Duodenal mucosa (tissue), 2 donors: ENCODE data around the gene FOXJ2.
A peak's percentile ranks its signal among the peaks of the same experiment; 100 is the strongest.
"Not testable (repeated sequence)": the region's sequence is repeated elsewhere in the genome, so short reads cannot be mapped to it uniquely, and the experiment has no call there.

Experiments
- H3K27ac ChIP-seq: one replicate; pipeline ENCODE4 v1.7.0; 2013; ENCODE audit warnings: low read depth, low read length
- H3K27me3 ChIP-seq, 2 donors: one replicate each; pipeline ENCODE4 v1.7.0; 2013; ENCODE audit warnings: low read length in 2 of 2, control low read depth in 1 of 2; ENCODE audit not compliant: insufficient read depth in 2 of 2, control insufficient read depth in 1 of 2
- H3K36me3 ChIP-seq, 2 donors: one replicate each; pipeline ENCODE4 v1.7.0; 2013; ENCODE audit warnings: low read length in 2 of 2, control low read depth in 1 of 2; ENCODE audit not compliant: insufficient read depth in 2 of 2, control insufficient read depth in 1 of 2
- H3K4me1 ChIP-seq, 2 donors: one replicate each; pipeline ENCODE4 v1.7.0; 2013; ENCODE audit warnings: low read length in 2 of 2, control low read depth in 1 of 2; ENCODE audit not compliant: insufficient read depth in 2 of 2, control insufficient read depth in 1 of 2
- H3K4me3 ChIP-seq, 2 donors: one replicate each; pipeline ENCODE4 v1.7.0; 2013; ENCODE audit warnings: low read length in 2 of 2, low read depth in 1 of 2
- H3K9ac ChIP-seq, 2 donors: one replicate each; pipeline ENCODE4 v1.7.0; 2013; ENCODE audit warnings: low read length in 2 of 2, low read depth in 1 of 2
- H3K9me3 ChIP-seq, 2 donors: one replicate each; pipeline ENCODE4 v1.7.0; 2013; ENCODE audit warnings: low read length in 2 of 2, control low read depth in 1 of 2; ENCODE audit not compliant: control insufficient read depth in 1 of 2

Gene FOXJ2

DNA sequence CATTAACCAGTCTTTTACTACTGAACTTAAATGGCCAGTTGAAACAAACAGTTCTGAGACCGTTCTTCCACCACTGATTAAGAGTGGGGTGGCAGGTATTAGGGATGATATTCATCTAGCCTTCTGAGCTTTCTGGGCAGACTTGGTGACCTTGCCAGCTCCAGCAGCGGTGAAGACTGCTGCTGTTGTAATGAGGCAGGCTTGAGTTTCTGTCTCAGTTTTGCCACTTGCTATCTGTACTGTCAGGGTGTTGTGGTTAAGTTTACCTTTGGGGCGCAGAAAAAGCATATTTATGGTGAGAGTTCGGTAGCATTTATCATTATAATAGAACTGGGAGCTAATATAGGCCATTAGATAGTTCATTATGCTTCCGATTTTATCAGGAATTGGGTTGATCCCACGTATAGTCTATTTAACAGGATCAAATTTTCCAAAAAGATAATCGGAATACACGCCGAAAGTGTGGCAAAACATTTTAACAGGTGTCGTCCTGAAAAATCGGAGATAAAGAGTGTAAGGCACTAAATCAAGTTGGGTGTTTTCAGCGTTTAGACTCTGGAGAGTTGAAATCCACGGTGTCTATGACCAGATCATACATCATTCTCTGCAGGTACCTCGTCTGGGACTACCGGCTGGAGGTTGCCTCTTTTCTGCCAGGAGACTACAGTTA lies 48.9 kb downstream of the FOXJ2 start:
- peak overlapping the region; percentile 82 for H3K27ac ChIP-seq
- H3K9me3 ChIP-seq: no peaks in the 10 kb centered on the region
- no peaks in the 10 kb centered on the region for H3K36me3 ChIP-seq
- H3K27me3 ChIP-seq: no peaks in the 10 kb centered on the region
- peak overlapping the region; percentile 92 to 95 for H3K9ac ChIP-seq
- peak overlapping the region; percentile 76 to 97 for H3K4me3 ChIP-seq
- H3K4me1 ChIP-seq: peaks cover 11 to 21% of the 10 kb centered on the region in 2 donors

DNA sequence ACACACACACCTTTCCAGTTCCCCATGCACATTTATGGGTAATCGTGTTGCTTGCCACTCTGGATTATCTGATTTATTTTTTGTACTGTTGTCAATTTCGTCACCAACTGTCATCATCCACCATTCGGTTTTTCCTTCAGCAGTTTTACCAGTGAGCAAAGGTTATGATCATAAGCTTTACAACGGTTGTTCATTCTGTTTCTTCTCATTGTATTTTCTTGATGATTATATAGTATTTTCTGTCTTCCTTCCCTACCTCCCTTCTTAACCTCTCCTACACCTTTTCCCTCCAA lies 50.2 kb downstream of the FOXJ2 start:
- no peaks in the 10 kb centered on the region for H3K36me3 ChIP-seq
- H3K9me3 ChIP-seq: no peaks in the 10 kb centered on the region
- H3K4me3 ChIP-seq: peak overlapping the region; percentile 76 to 97
- peaks cover 18 to 21% of the 10 kb centered on the region in 2 donors for H3K4me1 ChIP-seq
- H3K9ac ChIP-seq: peak overlapping the region; percentile 92 to 95
- H3K27me3 ChIP-seq: no peaks in the 10 kb centered on the region
- peak overlapping the region; percentile 82 for H3K27ac ChIP-seq

DNA sequence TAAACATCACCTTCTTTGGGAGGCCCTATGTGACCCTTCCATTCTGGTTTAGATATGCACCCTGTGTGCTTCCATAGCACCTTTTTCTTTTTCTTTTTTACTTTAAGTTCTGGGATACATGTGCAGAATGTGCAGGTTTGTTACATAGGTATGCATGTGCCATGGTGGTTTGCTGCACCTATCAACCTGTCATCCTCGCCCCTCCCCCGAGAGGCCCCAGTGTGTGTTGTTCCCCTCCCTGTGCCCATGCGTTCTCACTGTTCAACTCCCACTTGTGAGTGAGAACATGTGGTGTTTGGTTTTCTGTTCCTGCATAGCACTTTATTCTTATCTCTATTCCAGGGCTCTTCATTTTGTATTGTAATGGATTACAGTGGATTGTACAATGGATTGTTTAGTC lies 51.8 kb downstream of the FOXJ2 start:
- not testable (repeated sequence) for H3K9me3 ChIP-seq, H3K36me3 ChIP-seq, H3K9ac ChIP-seq, H3K4me3 ChIP-seq, H3K27me3 ChIP-seq, H3K27ac ChIP-seq
- peaks cover 27% of the 10 kb centered on the region in 2 donors for H3K4me1 ChIP-seq

DNA sequence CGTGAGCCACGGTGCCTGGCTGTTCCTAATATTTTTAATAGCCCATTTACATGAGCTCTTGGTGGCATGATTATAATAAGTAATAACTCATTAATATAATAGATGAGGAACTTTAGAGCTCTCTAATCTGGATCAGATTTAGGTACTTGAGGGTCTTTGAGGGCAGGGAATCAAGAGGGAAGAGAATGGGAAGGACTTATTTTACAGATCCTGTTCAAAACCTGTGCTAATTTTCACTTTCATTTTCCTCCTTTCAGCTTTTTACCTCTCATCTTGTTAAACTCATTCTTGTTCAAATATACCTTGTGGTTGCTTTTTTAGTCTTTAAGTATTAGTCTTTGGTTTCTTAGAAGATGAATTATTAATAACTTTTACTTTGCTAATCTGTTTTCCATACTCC lies 55.1 kb downstream of the FOXJ2 start:
- Histone ChIP-seq H3K4me3 (no peak overlapping the region), H3K9ac (no peak overlapping the region), H3K27ac (no peak overlapping the region), H3K9me3 (no peaks in the 10 kb centered on the region), H3K27me3 (no peaks in the 10 kb centered on the region), H3K36me3 (peaks cover 18 to 35% of the 10 kb centered on the region in 2 donors), H3K4me1 (peaks cover 26 to 27% of the 10 kb centered on the region in 2 donors)

DNA sequence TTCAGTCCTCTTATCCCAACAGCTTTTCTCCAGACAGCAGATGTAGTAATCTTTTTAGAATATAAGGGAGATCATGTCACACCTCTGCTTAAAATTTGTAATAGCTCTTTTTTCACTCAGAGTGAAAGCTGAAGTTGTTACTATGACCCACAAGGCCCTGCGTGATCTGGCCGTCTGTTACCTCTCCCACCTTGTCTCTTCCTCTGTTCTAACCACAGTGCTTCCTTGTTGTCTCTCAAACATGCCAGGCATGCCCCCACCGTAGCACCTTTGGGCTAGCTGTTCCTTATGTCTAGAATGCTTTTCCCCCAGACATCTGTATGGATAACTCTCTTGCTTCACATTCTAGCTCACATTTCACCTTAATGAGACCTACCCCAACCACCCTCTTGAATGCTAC lies 56.1 kb downstream of the FOXJ2 start:
- no peaks in the 10 kb centered on the region for H3K9me3 ChIP-seq
- no peak overlapping the region for H3K27ac ChIP-seq
- H3K9ac ChIP-seq: no peak overlapping the region
- H3K4me3 ChIP-seq: no peak overlapping the region
- H3K4me1 ChIP-seq: peaks cover 17 to 22% of the 10 kb centered on the region in 2 donors
- no peaks in the 10 kb centered on the region for H3K27me3 ChIP-seq
- H3K36me3 ChIP-seq: peaks cover 24 to 44% of the 10 kb centered on the region in 2 donors

DNA sequence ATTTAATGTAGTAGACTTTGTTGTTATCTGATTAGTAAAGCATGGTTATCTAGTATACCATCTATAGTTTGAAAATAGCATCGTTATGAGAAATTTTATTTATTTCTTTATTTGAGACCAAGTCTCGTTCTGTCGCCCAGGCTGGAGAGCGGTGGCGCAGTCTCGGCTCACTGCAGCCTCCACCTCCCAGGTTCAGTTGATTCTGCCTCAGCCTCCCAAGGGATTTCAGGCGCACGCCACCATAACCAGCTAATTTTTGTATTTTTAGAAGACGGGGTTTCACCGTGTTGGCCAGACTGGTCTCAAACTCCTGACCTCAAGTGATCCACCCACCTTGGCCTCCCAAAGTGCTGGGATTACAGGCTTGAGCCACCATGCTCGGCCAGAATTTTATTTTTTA lies 56.8 kb downstream of the FOXJ2 start:
- not testable (repeated sequence) for H3K9me3 ChIP-seq, H3K27ac ChIP-seq, H3K4me3 ChIP-seq, H3K27me3 ChIP-seq, H3K9ac ChIP-seq
- Histone ChIP-seq H3K36me3 (peaks cover 24 to 46% of the 10 kb centered on the region in 2 donors), H3K4me1 (peaks cover 10 to 20% of the 10 kb centered on the region in 2 donors)

DNA sequence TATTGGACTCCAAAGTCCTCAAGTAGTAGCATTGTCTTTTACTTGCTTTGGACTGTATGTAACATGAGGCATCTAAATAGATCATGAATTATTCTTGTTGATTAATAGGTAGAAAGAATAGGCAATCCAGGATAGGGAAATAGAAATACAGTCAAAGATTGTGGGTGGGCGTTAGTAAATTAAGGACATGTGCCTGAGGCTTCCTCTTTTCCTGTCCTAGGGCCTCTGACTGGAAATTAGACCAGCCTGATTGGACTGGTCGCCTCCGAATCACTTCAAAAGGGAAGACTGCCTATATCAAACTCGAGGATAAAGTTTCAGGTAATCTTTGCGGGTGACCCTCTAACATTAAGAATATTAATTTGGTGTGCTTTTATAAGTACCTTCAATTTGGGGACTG lies 57.2 kb downstream of the FOXJ2 start:
- Histone ChIP-seq H3K36me3 (peaks cover 27 to 50% of the 10 kb centered on the region in 2 donors), H3K4me1 (peaks cover 6 to 16% of the 10 kb centered on the region in 2 donors), H3K9ac (no peak overlapping the region), H3K4me3 (no peak overlapping the region), H3K9me3 (no peaks in the 10 kb centered on the region), H3K27me3 (no peaks in the 10 kb centered on the region), H3K27ac (no peak overlapping the region)

DNA sequence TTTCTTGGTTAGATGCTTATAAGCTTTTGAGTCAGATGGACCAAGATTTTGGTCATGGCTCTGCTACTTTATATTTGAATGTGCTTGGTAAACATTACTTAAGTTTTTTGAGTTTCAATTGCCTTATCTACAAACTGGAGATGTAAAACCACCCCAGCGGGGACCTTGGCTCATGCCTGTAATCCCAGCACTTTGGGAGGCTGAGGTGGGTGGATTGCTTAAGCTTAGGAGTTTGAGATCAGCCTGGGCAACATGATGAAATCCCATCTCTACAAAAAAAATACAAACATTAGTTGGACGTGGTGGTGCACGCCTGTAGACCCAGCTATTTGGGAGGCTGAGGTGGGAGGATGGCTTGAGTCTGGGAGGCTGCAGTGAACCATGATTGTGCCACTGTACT lies 60.8 kb downstream of the FOXJ2 start:
- H3K4me3 ChIP-seq: no peak overlapping the region
- no peaks in the 10 kb centered on the region for H3K9me3 ChIP-seq
- peaks cover 45 to 74% of the 10 kb centered on the region in 2 donors for H3K36me3 ChIP-seq
- H3K4me1 ChIP-seq: peaks cover 4 to 6% of the 10 kb centered on the region in 2 donors
- no peak overlapping the region for H3K27ac ChIP-seq
- H3K27me3 ChIP-seq: no peaks in the 10 kb centered on the region
- H3K9ac ChIP-seq: no peak overlapping the region

DNA sequence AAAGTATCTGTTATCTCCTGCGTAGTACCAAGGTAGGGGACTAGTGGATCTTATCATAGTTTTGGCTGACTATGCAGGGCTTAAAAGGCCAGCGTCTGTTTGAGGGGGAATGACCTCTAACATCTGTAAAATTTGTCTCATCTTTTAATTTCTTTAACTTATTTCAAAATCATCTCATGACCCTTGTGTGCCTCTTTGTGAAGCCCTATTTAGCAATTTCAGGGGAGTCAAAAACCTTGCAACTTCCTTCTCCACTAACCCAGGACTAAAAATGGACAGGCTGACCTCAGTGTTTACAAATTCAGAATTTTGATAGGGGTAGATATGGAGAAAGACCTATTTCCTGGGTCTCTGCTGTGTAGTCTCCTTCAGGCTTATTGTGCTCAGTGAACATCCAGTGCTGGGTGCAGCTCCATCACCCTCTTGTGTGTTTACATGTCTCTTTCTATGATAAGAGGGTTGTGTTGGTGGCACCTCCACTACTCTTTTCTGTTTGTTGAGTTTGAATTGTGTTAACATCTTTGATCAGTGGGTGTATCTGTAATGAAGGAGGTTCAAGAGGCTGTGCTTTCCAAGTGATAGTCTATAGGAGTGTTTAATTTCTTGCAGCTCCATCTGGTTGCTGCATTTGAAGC lies 63.9 kb downstream of the FOXJ2 start:
- Histone ChIP-seq H3K9ac (no peak overlapping the region), H3K27me3 (no peaks in the 10 kb centered on the region), H3K27ac (no peak overlapping the region), H3K9me3 (no peaks in the 10 kb centered on the region), H3K4me3 (no peak overlapping the region), H3K4me1 (no peaks in the 10 kb centered on the region), H3K36me3 (peaks cover 39 to 52% of the 10 kb centered on the region in 2 donors)

DNA sequence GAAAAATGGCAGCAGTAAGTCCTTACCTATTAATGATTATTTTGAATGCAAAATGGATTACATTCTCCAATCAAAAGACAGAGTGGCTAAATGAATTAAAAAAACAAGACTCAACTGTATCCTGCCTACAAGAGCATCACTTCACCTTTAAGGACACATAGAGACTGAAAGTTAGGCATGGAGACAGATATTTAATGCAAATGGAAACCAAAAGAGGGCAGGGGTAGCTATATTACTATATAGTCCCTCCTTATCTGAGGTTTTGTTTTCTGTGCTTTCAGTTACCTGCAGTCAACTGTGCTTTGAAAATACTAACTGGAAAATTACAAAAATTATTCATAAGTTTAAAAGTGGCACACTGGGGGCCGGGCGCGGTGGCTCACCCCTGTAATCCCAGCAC lies 66.7 kb downstream of the FOXJ2 start:
- H3K4me3 ChIP-seq: no peak overlapping the region
- no peaks in the 10 kb centered on the region for H3K4me1 ChIP-seq
- peaks cover 20 to 29% of the 10 kb centered on the region in 2 donors for H3K36me3 ChIP-seq
- H3K27ac ChIP-seq: no peak overlapping the region
- H3K9me3 ChIP-seq: no peaks in the 10 kb centered on the region
- H3K27me3 ChIP-seq: no peaks in the 10 kb centered on the region
- H3K9ac ChIP-seq: no peak overlapping the region
